K562 (cell line): ENCODE measurements around the gene CCNK. TPM values are rescaled to one million over a fixed set of nuclear protein-coding genes. Genes with fewer than 3 reads are reported as not detected.

Experiments
- ATAC-seq: fragments of 200-7000 bp; cut with Tn5 transposase; 3 replicates; pipeline ENCODE4 v1.9.1; 2020; ENCODE audit warnings: moderate library complexity
- BruUV-seq: library from RNA; stranded (reverse); fragments of 400-500 nt; replicated peaks from 2 replicates; lab custom pipeline; 2021; lab: Mats Ljungman, UMichigan
- CTCF ChIA-PET: fragments of 300-600 bp; formaldehyde crosslinking; extraction: SDS; loops from one replicate; lab custom pipeline; 2021; ENCODE audit warnings: low intra/inter-chr PET ratio; lab: Yijun Ruan, JAX
- POLR2A ChIA-PET: fragments of 300-600, 350-650 bp; sonication (Branson Sonifier 250); formaldehyde crosslinking; extraction: SDS; loops from one replicate; lab custom pipeline; 2021; ENCODE audit warnings: antibody characterized with exemption, inconsistent platforms; lab: Yijun Ruan, JAX
- DNase-seq, 4 experiments: peaks; one replicate each; pipeline versions ENCODE4 v3.0.0 to v3.0.0-alpha.2; 2011 to 2018; ENCODE audit warnings: low spot score in 3 of 4, mixed read lengths in 3 of 4; ENCODE audit errors: extremely low read depth in 1 of 4
- FAIRE-seq: peaks from 2 replicates; lab custom pipeline; 2011; peaks lifted over from hg19 to GRCh38; lab: Jason Lieb, UNC
- H2AFZ ChIP-seq: 2 replicates; pipeline ENCODE4 v1.6.0; 2011; ENCODE audit warnings: low read depth, low read length, control low read depth, inconsistent platforms
- H3K27ac ChIP-seq: fragments of 200-600 bp; 3 replicates; pipeline ENCODE4 v1.8.0; 2011; ENCODE audit warnings: low read depth, mild to moderate bottlenecking, control low read depth, inconsistent platforms, low read length, moderate library complexity, mixed read lengths; ENCODE audit errors: extremely low read depth
- H3K27me3 ChIP-seq, 2 experiments: fragments of 300-600 bp in 1 of 2; 2 replicates in 1 of 2; 3 replicates in 1 of 2; pipeline versions ENCODE4 v1.6.0 to v1.8.0; 2011; ENCODE audit warnings: inconsistent platforms in 2 of 2, low read length in 2 of 2, mild to moderate bottlenecking in 1 of 2, mixed read lengths in 1 of 2, moderate library complexity in 1 of 2; ENCODE audit not compliant: control insufficient read depth in 2 of 2, insufficient read depth in 2 of 2
- H3K36me3 ChIP-seq: fragments of 300-600 bp; 3 replicates; pipeline ENCODE4 v1.8.0; 2011; ENCODE audit warnings: mild to moderate bottlenecking, low read length, inconsistent platforms; ENCODE audit not compliant: control insufficient read depth, insufficient read depth
- H3K4me1 ChIP-seq, 2 experiments: fragments of 200-600 bp in 1 of 2; replicated peaks in 1 of 2; 2 replicates in 1 of 2; 3 replicates in 1 of 2; pipeline versions ENCODE4 v1.5.1 to v1.8.0; 2011; ENCODE audit warnings: inconsistent platforms in 2 of 2, low read length in 2 of 2, mild to moderate bottlenecking in 1 of 2, mixed read lengths in 1 of 2, moderate library complexity in 1 of 2; ENCODE audit not compliant: control insufficient read depth in 2 of 2, insufficient read depth in 2 of 2
- H3K4me2 ChIP-seq: 2 replicates; pipeline ENCODE4 v1.6.1; 2011; ENCODE audit warnings: low read length, control low read depth, inconsistent platforms, mixed read lengths; ENCODE audit not compliant: insufficient read depth
- H3K4me3 ChIP-seq: fragments of 200-600 bp; sonication (generic), shearing (Covaris generic); 2 replicates; pipeline ENCODE4 v1.5.1; 2016; ENCODE audit warnings: control low read depth, inconsistent platforms
- H3K79me2 ChIP-seq: fragments of 200-600 bp; 3 replicates; pipeline ENCODE4 v1.8.0; 2011; ENCODE audit warnings: low read length, inconsistent platforms; ENCODE audit not compliant: control insufficient read depth, insufficient read depth
- H3K9ac ChIP-seq, 2 experiments: 2 replicates each; pipeline versions ENCODE4 v1.6.0 to v1.6.1; 2011; ENCODE audit warnings: low read depth in 2 of 2, low read length in 2 of 2, control low read depth in 1 of 2, inconsistent platforms in 1 of 2, mild to moderate bottlenecking in 1 of 2, mixed read lengths in 1 of 2; ENCODE audit not compliant: insufficient read depth in 1 of 2
- H3K9me1 ChIP-seq: one replicate; pipeline ENCODE4 v1.6.0; 2011; ENCODE audit warnings: inconsistent platforms, mild to moderate bottlenecking, low read length, moderate library complexity; ENCODE audit not compliant: control insufficient read depth, insufficient read depth
- H3K9me3 ChIP-seq: replicated peaks from 2 replicates; pipeline ENCODE4 v1.5.1; 2011; ENCODE audit warnings: low read depth, low read length, inconsistent platforms; ENCODE audit not compliant: control insufficient read depth, insufficient read depth
- H4K20me1 ChIP-seq: replicated peaks from 2 replicates; pipeline ENCODE4 v1.6.1; 2011; ENCODE audit warnings: low read length, inconsistent platforms, mixed read lengths; ENCODE audit not compliant: control insufficient read depth, insufficient read depth
- ARID2 ChIP-seq: fragments of 450-650 bp; IDR thresholded peaks from 2 replicates; pipeline ENCODE4 v1.6.1; 2017; ENCODE audit warnings: antibody characterized with exemption, mild to moderate bottlenecking
- DACH1 ChIP-seq: fragments of 450-650 bp; IDR thresholded peaks from 2 replicates; pipeline ENCODE4 v1.6.1; 2018; ENCODE audit not compliant: partially characterized antibody
- DMBX1 ChIP-seq: fragments of 250-450 bp; sonication (Bioruptor Pico); IDR thresholded peaks from 2 replicates; pipeline ENCODE4 v1.8.0; 2022; ENCODE audit warnings: inconsistent platforms, mild to moderate bottlenecking, moderate library complexity, borderline replicate concordance
- HDAC6 ChIP-seq: IDR thresholded peaks from 2 replicates; pipeline ENCODE4 v1.6.1; 2012; ENCODE audit warnings: low read depth, mild to moderate bottlenecking, control low read depth, inconsistent platforms, low read length, moderate library complexity
- HIVEP1 ChIP-seq: fragments of 250-450 bp; sonication (Bioruptor Pico); IDR thresholded peaks from 2 replicates; pipeline ENCODE4 v1.4.0; 2020; ENCODE audit warnings: mild to moderate bottlenecking
- HOXB6 ChIP-seq: fragments of 250-450 bp; sonication (Bioruptor Pico); IDR thresholded peaks from 2 replicates; pipeline ENCODE4 v1.5.1; 2022; ENCODE audit warnings: mild to moderate bottlenecking, borderline replicate concordance
- KAT2B ChIP-seq: IDR thresholded peaks from one replicate; pipeline ENCODE4 v1.6.1; 2012; ENCODE audit warnings: low read depth, mild to moderate bottlenecking, control low read depth, inconsistent platforms, low read length, moderate library complexity
- NFIX ChIP-seq: fragments of 250-450 bp; sonication (Bioruptor Pico); IDR thresholded peaks from 2 replicates; pipeline ENCODE4 v1.4.0; 2020; ENCODE audit warnings: low read depth, mild to moderate bottlenecking, moderate library complexity
- NFXL1 ChIP-seq: fragments of 450-650 bp; formaldehyde crosslinking; IDR thresholded peaks from 2 replicates; pipeline ENCODE4 v1.4.0; 2021; ENCODE audit warnings: mild to moderate bottlenecking
- PRPF4 ChIP-seq: fragments of 200-400 bp; formaldehyde crosslinking; IDR thresholded peaks from one replicate; pipeline ENCODE4 v1.6.1; 2017; ENCODE audit warnings: low read length, low read depth, mild to moderate bottlenecking; ENCODE audit not compliant: insufficient read depth, poor library complexity, severe bottlenecking
- SRF ChIP-seq, 2 experiments: fragments of 250-450, 450-650 bp in 1 of 2; sonication (Bioruptor Pico) in 1 of 2; sonication (generic) in 1 of 2; formaldehyde crosslinking; IDR thresholded peaks; 2 replicates each; pipeline versions ENCODE4 v1.5.0 to v1.5.1; 2020 to 2022; ENCODE audit warnings: mild to moderate bottlenecking in 1 of 2, missing genetic modification reagents in 1 of 2
- SRSF3 ChIP-seq: fragments of 200-400 bp; formaldehyde crosslinking; IDR thresholded peaks from 2 replicates; pipeline ENCODE4 v1.6.1; 2016; ENCODE audit warnings: mild to moderate bottlenecking, low read length, moderate library complexity; ENCODE audit not compliant: insufficient read depth
- ZBED1 ChIP-seq: IDR thresholded peaks from 2 replicates; pipeline ENCODE4 v1.6.1; 2014
- ZEB2 ChIP-seq: fragments of 450-650 bp; IDR thresholded peaks from 2 replicates; pipeline ENCODE4 v1.6.1; 2016
- ZNF23 ChIP-seq: fragments of 250-450 bp; sonication (Bioruptor Pico); IDR thresholded peaks from 2 replicates; pipeline ENCODE4 v1.4.0; 2020; ENCODE audit warnings: mild to moderate bottlenecking
- WGBS: fragments of 100-300 bp; shearing (Covaris generic); methylation state at CpG from one replicate; pipeline ENCODE4 v1.1.6; 2016; ENCODE audit warnings: low coverage, mixed read lengths; ENCODE audit not compliant: insufficient coverage; ENCODE audit errors: missing lambda C conversion rate; 5-methylcytosine and 5-hydroxymethylcytosine counted together
- in situ Hi-C: fragments of 300-500 bp; cut with MboI; formaldehyde crosslinking; loops from 4 replicates; pipeline ENCODE4 v1.15.0; 2018; ENCODE audit warnings: inconsistent platforms, mixed read lengths
- intact Hi-C: fragments of 100-400 bp; cut with micrococcal nuclease; formaldehyde crosslinking; loops from 2 replicates; pipeline ENCODE4 v1.14.2; 2022
- polyA plus RNA-seq, 8 experiments: library from polyadenylated mRNA; depleted of rRNA in 4 of 8; stranded (reverse) in 5 of 8; unstranded in 3 of 8; fragments of >200 nt; fragmentation: Nextera tagmentation in 2 of 8; fragmentation: Illumina TruSeq in 1 of 8; extraction: Ambion mirVana in 2 of 8; extraction: Trizol in 1 of 8; gene quantifications; 2 replicates each; pipeline versions ENCODE4 v1.2.1 to v1.2.3, GENCODE V29; 2011 to 2014; ENCODE audit warnings: inconsistent platforms in 1 of 8, missing spikeins in 1 of 8
- total RNA-seq, 7 experiments: library from RNA; depleted of rRNA in 6 of 7; stranded (reverse); fragments of >200 nt in 6 of 7; fragmentation: Illumina TruSeq in 2 of 7; extraction: Trizol in 2 of 7; gene quantifications; 2 replicates each; pipeline versions ENCODE4 v1.2.1 to v1.2.3, GENCODE V29; 2011 to 2021; ENCODE audit warnings: low replicate concordance in 1 of 7
- TF ChIP-seq, protein P1 (sequence below): fragments of 450-650 bp; IDR thresholded peaks from 2 replicates; pipeline ENCODE4 v1.6.1; 2016
- TF ChIP-seq, protein P2 (sequence below): IDR thresholded peaks from 3 replicates; pipeline ENCODE4 v1.6.1; 2011; ENCODE audit warnings: borderline replicate concordance, mild to moderate bottlenecking; ENCODE audit not compliant: insufficient read length, insufficient read depth
- TF ChIP-seq, protein P3 (sequence below): sonication (generic); formaldehyde crosslinking; IDR thresholded peaks from 2 replicates; pipeline ENCODE4 v1.8.0; 2022; ENCODE audit warnings: missing genetic modification reagents, mild to moderate bottlenecking, moderate library complexity, borderline replicate concordance

CCNK gene
- total and polyA plus RNA-seq, 9 of the 15 experiments (the other 6 are each of a cell fraction or from before 2014, with no cell fraction given), result 5.8 to 84.2 (median 16.4) TPM

GRCh38 chr14:99509871-99510555 is 28.8 kb downstream of the CCNK start:
- CTCF ChIA-PET, result no interaction called here
- H3K36me3 ChIP-seq, result peaks cover 65% of the 10 kb centered on the region

More at GRCh38 chr14:99509871-99510555, 28.8 kb downstream of the CCNK start:
- no peak for DNase-seq
- no peaks in the 10 kb centered on the region for H3K9me1 ChIP-seq
- 0 out of 2 replicates have a peak, but pooled peaks cover 7% of the 10 kb centered on the region for H4K20me1 ChIP-seq
- BruUV-seq, result no TSS peak
- no peaks in the 10 kb centered on the region for H3K9me3 ChIP-seq
- no peak for FAIRE-seq
- ATAC-seq, result no peak
- WGBS, result 100% methylated on average over 1 of the region's 27 CpGs
- no peak overlapping the region for H3K4me3 ChIP-seq
- no peak overlapping the region for H3K27ac ChIP-seq
- TF ChIP-seq HIVEP1 (CRISPR knock-in tag) (no peak), SRSF3 (no peak), NFIX (CRISPR knock-in tag) (no peak), ZNF23 (CRISPR knock-in tag) (no peak), ZBED1 (no peak), KAT2B (no peak), DACH1 (no peak), SRF (CRISPR knock-in tag; IDR thresholded peaks at IDR 0.05) (no peak), NFXL1 (CRISPR knock-in tag) (no peak), DMBX1 (CRISPR knock-in tag) (no peak), HOXB6 (CRISPR knock-in tag) (no peak), ZEB2 (no peak), ARID2 (no peak), PRPF4 (no peak), HDAC6 (no peak)
- TF ChIP-seq, protein P1, sequence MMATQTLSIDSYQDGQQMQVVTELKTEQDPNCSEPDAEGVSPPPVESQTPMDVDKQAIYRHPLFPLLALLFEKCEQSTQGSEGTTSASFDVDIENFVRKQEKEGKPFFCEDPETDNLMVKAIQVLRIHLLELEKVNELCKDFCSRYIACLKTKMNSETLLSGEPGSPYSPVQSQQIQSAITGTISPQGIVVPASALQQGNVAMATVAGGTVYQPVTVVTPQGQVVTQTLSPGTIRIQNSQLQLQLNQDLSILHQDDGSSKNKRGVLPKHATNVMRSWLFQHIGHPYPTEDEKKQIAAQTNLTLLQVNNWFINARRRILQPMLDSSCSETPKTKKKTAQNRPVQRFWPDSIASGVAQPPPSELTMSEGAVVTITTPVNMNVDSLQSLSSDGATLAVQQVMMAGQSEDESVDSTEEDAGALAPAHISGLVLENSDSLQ, result no peak
- TF ChIP-seq, protein P2, sequence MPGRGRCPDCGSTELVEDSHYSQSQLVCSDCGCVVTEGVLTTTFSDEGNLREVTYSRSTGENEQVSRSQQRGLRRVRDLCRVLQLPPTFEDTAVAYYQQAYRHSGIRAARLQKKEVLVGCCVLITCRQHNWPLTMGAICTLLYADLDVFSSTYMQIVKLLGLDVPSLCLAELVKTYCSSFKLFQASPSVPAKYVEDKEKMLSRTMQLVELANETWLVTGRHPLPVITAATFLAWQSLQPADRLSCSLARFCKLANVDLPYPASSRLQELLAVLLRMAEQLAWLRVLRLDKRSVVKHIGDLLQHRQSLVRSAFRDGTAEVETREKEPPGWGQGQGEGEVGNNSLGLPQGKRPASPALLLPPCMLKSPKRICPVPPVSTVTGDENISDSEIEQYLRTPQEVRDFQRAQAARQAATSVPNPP, result no peak
- TF ChIP-seq, protein P3, sequence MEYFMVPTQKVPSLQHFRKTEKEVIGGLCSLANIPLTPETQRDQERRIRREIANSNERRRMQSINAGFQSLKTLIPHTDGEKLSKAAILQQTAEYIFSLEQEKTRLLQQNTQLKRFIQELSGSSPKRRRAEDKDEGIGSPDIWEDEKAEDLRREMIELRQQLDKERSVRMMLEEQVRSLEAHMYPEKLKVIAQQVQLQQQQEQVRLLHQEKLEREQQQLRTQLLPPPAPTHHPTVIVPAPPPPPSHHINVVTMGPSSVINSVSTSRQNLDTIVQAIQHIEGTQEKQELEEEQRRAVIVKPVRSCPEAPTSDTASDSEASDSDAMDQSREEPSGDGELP (CRISPR knock-in tag), result no peak
- TF ChIP-seq, all 486 proteins: peak for 0
- H3K27me3 ChIP-seq, result no peaks in the 10 kb centered on the region
- POLR2A ChIA-PET, result interaction anchor here (0.5 kb wide), 1 partner anchor 1259 kb away, joined by 3 read pairs; no protein-coding TSS in a partner anchor
- intact Hi-C loops (no loop called here), in situ Hi-C loops (no loop called here)
- H3K79me2 ChIP-seq, result no peaks in the 10 kb centered on the region
- H3K9ac ChIP-seq, result no peak overlapping the region
- H2AFZ ChIP-seq, result no peak overlapping the region
- H3K4me1 ChIP-seq, result peaks cover 0 to 6% of the 10 kb centered on the region in 2 experiments; a peak in 2 of 5 replicates
- no peak overlapping the region for H3K4me2 ChIP-seq
